ENCODE results near the gene EFNA5.

Gene EFNA5

DNA sequence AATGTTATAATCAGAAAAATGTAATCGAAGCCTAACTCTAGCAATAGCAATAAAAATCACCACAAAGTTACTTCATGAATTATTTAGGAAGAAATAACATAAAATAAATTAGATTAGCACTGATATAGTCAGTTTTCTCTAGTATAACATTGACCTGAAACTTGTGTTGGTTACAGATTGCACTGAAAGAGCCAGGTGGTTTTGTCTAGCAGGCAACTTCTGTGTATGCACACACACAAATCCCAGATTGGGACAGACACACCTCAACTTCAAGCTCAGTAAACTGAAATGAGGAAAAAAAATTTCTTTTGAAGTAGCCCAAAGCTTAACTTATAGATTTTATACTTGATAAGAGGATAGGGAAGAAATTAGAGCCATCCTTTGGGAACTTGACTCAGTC is 129.3 kb downstream of the EFNA5 start:
- no peak for DNase-seq

- DNase-seq = no peak
These were observed 130.9 kb downstream of the EFNA5 start for GRCh38 chr5:107539726-107540330.

GRCh38 chr5:107538805-107539445 is 131.8 kb downstream of the EFNA5 start:
- DNase-seq = no peak

DNA sequence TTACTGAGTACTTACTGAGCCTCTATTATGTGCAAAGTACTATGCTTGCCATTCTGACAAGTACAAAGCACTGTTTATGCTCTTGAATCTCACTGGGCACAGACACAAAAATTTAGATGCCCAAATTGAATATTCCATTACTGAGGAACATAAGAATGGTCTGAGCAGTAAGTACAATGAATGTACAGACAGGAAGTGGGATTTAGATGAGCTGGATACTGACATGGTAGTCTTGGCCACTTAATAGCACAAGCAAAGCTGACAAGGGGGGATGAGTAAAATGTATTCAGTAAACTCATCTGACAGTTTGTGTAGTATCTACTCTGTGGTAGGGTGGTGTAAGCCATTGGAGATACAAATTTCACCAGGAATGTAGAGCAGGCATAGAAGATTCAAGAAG is 132.4 kb downstream of the EFNA5 start:
- no peak for DNase-seq

- DNase-seq = no peak
These were observed 134.9 kb downstream of the EFNA5 start for GRCh38 chr5:107535849-107536248.

GRCh38 chr5:107533910-107534876 is 136.5 kb downstream of the EFNA5 start:
- DNase-seq = peak; percentile 15

- no peak for DNase-seq
These were observed 137.8 kb downstream of the EFNA5 start for GRCh38 chr5:107532916-107533315.

- DNase-seq = no peak
These were observed 138.4 kb downstream of the EFNA5 start for GRCh38 chr5:107532169-107532878.

- no peak for DNase-seq
These were observed 139.4 kb downstream of the EFNA5 start for GRCh38 chr5:107531308-107531707.

GRCh38 chr5:107529618-107530017 is 141.1 kb downstream of the EFNA5 start:
- no peak for DNase-seq

DNA sequence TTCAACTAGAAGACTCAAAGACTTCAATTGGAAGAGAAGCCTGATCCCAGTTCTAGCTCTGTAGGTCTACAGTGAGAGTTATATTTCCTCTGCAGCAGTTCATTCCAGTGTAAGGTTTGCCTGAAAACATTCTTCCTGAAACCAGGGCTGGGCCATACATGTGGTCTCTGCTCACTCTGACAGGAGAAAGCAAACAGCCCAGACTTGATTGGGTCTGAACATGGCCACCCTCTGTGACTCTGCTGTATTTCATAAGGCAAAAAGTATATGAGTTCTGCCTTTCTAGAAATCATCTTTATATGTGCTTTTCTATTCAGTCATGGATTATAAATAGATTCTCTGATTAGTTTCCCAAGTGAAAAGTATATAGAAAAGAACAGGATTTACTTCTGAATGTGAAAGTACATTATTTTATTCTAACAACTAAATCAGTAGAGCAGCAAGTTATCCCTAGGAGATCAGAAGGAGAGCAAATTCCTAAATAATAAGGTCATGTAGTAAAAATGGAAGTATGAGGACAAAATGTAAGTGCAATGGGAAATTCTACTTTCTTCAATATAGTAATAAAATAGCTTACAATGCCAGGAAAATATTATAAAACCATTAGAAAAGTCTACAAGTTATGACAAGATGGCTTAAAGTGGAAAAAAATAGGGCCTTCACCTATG is 144.3 kb downstream of the EFNA5 start:
- DNase-seq = no peak

DNA sequence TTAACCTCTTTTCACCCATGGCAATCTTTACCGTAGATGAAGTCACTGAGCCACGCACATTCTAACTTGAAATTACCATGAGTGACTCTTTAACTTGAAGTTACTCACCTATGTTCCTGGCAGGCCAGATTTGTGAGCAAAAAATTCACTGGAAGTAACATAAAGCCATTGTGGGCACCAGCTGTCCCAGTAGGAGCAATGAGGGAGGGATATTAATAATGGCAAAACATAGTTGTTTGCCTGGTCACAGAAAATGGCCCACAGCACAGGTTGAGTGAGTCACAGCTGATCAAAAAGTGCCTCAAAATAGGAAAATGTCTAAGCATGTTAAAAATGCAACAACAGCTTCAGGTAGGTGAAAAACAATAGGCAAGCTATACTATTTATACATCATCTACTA is 146.6 kb downstream of the EFNA5 start:
- DNase-seq = no peak

DNA sequence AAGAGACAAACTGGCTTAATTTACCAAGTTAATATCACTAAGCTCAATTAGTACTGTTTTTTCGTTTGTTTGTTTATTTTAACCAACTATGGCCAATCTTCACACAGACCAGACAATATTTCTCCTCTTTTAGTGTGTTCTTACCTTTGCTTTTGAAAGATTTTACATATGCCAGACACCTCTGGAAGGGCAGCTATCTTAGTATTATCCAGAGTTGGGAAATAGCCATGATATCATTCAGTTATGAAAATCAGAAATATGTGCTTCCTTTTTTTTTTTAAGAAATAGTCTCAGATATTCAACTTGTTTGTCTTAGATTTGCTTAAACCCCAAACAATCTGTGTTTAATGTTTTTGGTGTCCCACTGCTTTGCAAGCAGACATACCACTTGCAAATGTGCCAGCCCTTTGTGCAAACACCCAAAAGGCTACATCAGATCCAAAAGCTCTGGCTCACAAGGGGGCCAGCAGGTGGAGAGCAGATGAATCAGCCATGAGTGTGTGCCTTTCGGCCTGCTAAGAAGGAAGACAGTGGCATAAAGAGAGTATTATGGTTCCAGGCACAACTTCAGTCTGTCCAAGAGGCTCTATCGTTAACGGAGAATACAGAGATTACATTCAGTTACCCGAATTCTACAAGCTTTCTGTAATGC is 147.6 kb downstream of the EFNA5 start:
- no peak for DNase-seq

DNA sequence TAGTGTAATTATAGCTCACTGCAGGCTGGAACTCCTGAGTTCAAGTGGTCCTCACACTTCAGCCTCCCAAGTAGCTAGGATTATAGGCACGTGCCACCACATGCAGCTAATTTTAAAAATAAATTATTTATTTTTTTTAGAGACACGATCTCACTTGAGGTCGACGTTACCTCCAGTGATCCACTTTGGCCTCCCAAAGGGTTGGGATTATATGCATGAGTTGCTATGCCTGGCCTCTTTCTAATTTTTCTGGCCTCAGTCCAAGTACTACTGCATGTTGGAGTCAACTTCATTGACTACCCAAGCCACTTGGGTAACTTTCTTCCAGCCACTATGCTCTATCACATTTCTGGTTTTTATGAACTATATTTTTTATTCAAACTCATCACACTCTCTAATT is 148.3 kb downstream of the EFNA5 start:
- DNase-seq = no peak

DNA sequence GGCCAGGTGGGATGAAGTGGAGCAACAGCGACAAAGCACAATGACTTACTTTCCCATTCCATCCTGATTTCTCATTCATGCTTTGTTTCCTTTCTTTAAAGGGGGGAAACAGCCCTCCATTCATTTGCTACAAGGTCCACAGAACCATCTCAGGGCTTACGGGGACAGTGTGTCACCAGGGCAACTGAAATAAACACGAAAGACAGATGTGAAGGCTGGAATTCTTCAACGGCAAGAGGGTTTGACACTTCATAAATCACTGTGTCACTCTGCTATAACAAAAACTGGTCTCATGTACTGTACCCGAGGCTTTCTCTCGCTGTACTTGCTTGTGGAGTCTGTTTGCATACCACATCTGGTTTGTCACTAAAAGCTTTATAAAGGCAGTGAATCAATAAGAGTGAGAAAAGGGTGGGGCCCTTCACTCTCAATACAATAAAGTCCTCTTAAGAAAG is 150.8 kb downstream of the EFNA5 start:
- DNase-seq = peak; percentile 49

DNA sequence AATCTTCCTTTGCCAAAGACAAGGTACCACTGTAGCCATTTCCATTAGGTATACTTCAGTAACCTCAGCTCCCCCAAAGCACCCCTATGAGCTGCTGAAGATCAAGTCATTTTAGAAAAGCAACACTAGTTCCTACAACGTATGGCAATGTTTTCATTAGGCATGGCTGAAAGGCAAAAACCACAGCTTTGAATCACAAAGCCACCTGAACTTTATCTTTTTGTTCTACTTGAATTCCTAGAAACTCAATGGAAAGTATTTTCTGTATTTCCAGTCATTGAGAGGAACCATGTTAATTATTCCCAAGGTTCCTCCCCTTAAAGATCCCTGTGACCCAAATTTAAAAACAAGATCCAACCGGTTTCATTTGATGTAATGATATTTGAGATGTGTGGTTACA is 152.1 kb downstream of the EFNA5 start:
- DNase-seq = no peak

DNA sequence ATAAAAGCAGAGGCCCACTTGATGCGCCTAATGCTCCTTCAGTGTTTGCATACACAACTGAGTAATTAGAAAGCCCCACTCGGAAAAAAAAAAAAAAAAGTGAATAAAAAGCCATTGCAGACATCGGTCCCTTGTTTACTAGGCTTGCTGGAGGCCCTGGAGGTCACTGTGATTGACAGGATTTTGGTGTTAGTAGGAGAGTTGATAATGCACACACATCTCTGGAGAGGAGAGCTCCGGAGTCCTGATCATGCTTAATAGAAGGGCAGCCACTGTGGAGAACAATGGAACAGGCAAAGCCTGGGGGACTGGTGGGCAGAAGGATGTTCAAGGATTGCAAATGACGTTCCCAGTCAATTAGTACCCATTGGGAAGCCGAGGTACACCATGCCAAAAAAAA is 152.5 kb downstream of the EFNA5 start:
- DNase-seq = no peak

DNA sequence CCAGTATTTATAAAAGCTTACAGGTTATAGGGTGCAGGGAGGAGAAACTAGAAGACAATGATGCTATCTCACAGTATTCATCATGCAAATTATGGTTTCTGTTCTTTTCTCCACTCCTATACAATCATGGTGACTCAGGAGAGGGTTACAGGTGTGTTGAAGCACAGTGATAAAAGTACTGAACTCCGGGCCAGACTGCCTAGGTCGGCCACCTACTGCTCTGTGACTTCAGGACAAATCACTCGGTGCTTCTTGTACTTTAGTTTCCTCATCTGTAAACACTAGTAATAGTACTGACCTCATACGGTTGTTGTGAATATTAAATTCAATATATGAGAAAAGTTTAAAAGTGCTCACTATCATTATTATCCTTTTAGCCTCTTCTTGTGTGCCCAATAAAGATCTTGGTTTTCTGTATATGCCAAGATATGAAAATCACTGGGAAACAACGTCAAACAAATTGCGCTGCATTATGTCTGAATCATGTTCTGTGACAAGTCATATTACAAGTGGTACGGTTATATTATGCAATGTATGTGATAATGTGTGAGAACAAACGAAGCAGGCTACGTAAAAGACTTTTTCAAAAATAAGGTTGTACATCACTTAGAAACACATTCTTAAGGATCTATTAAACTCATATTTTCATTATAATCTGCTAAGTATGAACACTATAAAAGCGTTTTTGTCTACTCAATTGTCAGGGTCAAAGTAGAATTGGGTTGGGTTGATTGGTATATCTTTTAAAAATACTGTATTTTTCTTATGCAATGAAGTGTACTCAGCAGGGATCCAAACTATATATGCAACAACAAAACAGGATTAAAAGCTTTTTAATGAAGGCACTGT is 153.3 kb downstream of the EFNA5 start:
- DNase-seq = no peak

GRCh38 chr5:107516452-107517184 is 154.1 kb downstream of the EFNA5 start:
- DNase-seq = no peak

- no peak for DNase-seq
These were observed 155.1 kb downstream of the EFNA5 start for GRCh38 chr5:107515521-107516080.

All from NCI-H510A treated with DMSO at 0.1 percent for 48 hours (cell line).